ENCODE data around the gene SDK1. TPM values are rescaled to one million over a fixed set of nuclear protein-coding genes. Genes with fewer than 3 reads are reported as not detected.

Gene SDK1
- total RNA-seq, 3 donors from 2014 or later (not counting 1 experiment from before 2014, with no cell fraction given), result 0.05 to 0.11 TPM; not detected in 1

GRCh38 chr7:3294432-3295100 lies 6.5 kb upstream of the SDK1 start:
- Mint-ChIP-seq H3K4me1 (peaks cover 2 to 3% of the 10 kb centered on the region in 2 donors), H3K36me3 (no peaks in the 10 kb centered on the region), H3K27ac (no peak overlapping the region), H3K27me3 (ENCODE audit: low read depth in 2 of 2) (peaks cover 30 to 40% of the 10 kb centered on the region in 2 donors), H3K4me3 (no peak overlapping the region), H3K9me3 (no peaks in the 10 kb centered on the region)
- intact Hi-C loops (cut with micrococcal nuclease), result no loop called here
- no peaks in the 10 kb centered on the region for H3K36me3 ChIP-seq (ENCODE audit: control insufficient read depth, insufficient read depth, low read length)
- DNase-seq (no peak), ATAC-seq (no peak)
- peaks cover 13% of the 10 kb centered on the region for H3K27me3 ChIP-seq (ENCODE audit: control insufficient read depth, insufficient read depth, low read length)
- TF ChIP-seq CTCF (IDR thresholded peaks at IDR 0.05), result no peak
- H3K9me3 ChIP-seq (ENCODE audit: control insufficient read depth, insufficient read depth, low read length), result no peaks in the 10 kb centered on the region
- 73% methylated on average over 9 of the region's 10 CpGs for WGBS (ENCODE audit: insufficient coverage)
- no peak overlapping the region for H3K27ac ChIP-seq (ENCODE audit: low read length)
- no peak overlapping the region for H3K4me3 ChIP-seq (ENCODE audit: low read length)
- H3K4me1 ChIP-seq (ENCODE audit: control insufficient read depth, insufficient read depth, low read length), result no peaks in the 10 kb centered on the region

- H3K4me3 Mint-ChIP-seq, result no peak overlapping the region
- TF ChIP-seq CTCF (IDR thresholded peaks at IDR 0.05), result no peak
- intact Hi-C loops (cut with micrococcal nuclease), result no loop called here
- ATAC-seq (no peak), DNase-seq (no peak)
- no peak overlapping the region for H3K27ac ChIP-seq (ENCODE audit: low read length)
- peaks cover 17% of the 10 kb centered on the region for H3K4me1 ChIP-seq (ENCODE audit: control insufficient read depth, insufficient read depth, low read length)
- peaks cover 37% of the 10 kb centered on the region in 2 donors for H3K27me3 Mint-ChIP-seq (ENCODE audit: low read depth in 2 of 2)
- H3K36me3 ChIP-seq (ENCODE audit: control insufficient read depth, insufficient read depth, low read length), result no peaks in the 10 kb centered on the region
- WGBS (ENCODE audit: insufficient coverage), result 59% methylated on average over 5 of the region's 8 CpGs
- peaks cover 21% of the 10 kb centered on the region for H3K27me3 ChIP-seq (ENCODE audit: control insufficient read depth, insufficient read depth, low read length)
- no peaks in the 10 kb centered on the region for H3K9me3 Mint-ChIP-seq
- peaks cover 9 to 15% of the 10 kb centered on the region in 2 donors for H3K4me1 Mint-ChIP-seq
- no peak overlapping the region for H3K4me3 ChIP-seq (ENCODE audit: low read length)
- H3K27ac Mint-ChIP-seq, result no peak overlapping the region
- H3K36me3 Mint-ChIP-seq, result no peaks in the 10 kb centered on the region
- no peaks in the 10 kb centered on the region for H3K9me3 ChIP-seq (ENCODE audit: control insufficient read depth, insufficient read depth, low read length)
Measured at GRCh38 chr7:3297105-3297819, 3.8 kb upstream of the SDK1 start.

GRCh38 chr7:3300221-3300650 lies 816 bp upstream of the SDK1 start:
- DNase-seq (peak in 1 of 2 donors; percentile 15), ATAC-seq (no peak)
- WGBS (ENCODE audit: insufficient coverage), result 15% methylated on average over 20 of the region's 20 CpGs
- Histone ChIP-seq H3K27me3 (ENCODE audit: control insufficient read depth, insufficient read depth, low read length) (peaks cover 29% of the 10 kb centered on the region), H3K4me3 (ENCODE audit: low read length) (peak overlapping the region; percentile 18), H3K36me3 (ENCODE audit: control insufficient read depth, insufficient read depth, low read length) (no peaks in the 10 kb centered on the region), H3K4me1 (ENCODE audit: control insufficient read depth, insufficient read depth, low read length) (peaks cover 18% of the 10 kb centered on the region), H3K27ac (ENCODE audit: low read length) (no peak overlapping the region), H3K9me3 (ENCODE audit: control insufficient read depth, insufficient read depth, low read length) (no peaks in the 10 kb centered on the region)
- H3K27me3 Mint-ChIP-seq (ENCODE audit: low read depth in 2 of 2), result peaks cover 43 to 57% of the 10 kb centered on the region in 2 donors
- H3K4me3 Mint-ChIP-seq, result peak overlapping the region; percentile 42
- intact Hi-C loops (cut with micrococcal nuclease), result no loop called here
- peaks cover 9 to 19% of the 10 kb centered on the region in 2 donors for H3K4me1 Mint-ChIP-seq
- no peak for TF ChIP-seq CTCF (IDR thresholded peaks at IDR 0.05)
- no peaks in the 10 kb centered on the region for H3K9me3 Mint-ChIP-seq
- no peak overlapping the region for H3K27ac Mint-ChIP-seq
- H3K36me3 Mint-ChIP-seq, result peaks cover 1% of the 10 kb centered on the region
